CD4-positive, alpha-beta memory T cell (primary cell): ENCODE data around the gene BCKDHB. TPM values are rescaled to one million over a fixed set of nuclear protein-coding genes. Genes with fewer than 3 reads are reported as not detected.
"Not testable (repeated sequence)": the region's sequence is repeated elsewhere in the genome, so short reads cannot be mapped to it uniquely, and the experiment has no call there.

Experiments used
- CTCF ChIA-PET: fragments of 350-600 bp; sonication (Branson Sonifier 250); formaldehyde crosslinking; loops from one replicate; lab custom pipeline; 2021; ENCODE audit warnings: inconsistent platforms; ENCODE audit not compliant: partially characterized antibody; lab: Charles Lee
- POLR2A ChIA-PET: fragments of 350-600 bp; sonication (Branson Sonifier 250); formaldehyde crosslinking; loops from one replicate; lab custom pipeline; 2021; ENCODE audit not compliant: partially characterized antibody; lab: Charles Lee
- DNase-seq, 5 donors: peaks; one replicate each; pipeline versions ENCODE4 v3.0.0 to v3.0.0-alpha.2; 2020 to 2022; ENCODE audit warnings: mixed read lengths in 1 of 5
- H3K27ac ChIP-seq: one replicate; pipeline ENCODE4 v1.7.0; 2013; ENCODE audit warnings: low read depth, low read length
- H3K27me3 ChIP-seq: 2 replicates; pipeline ENCODE4 v1.7.0; 2013; ENCODE audit warnings: mild to moderate bottlenecking, low read length, moderate library complexity; ENCODE audit not compliant: insufficient read depth
- H3K36me3 ChIP-seq: 2 replicates; pipeline ENCODE4 v1.7.0; 2013; ENCODE audit warnings: mild to moderate bottlenecking, low read length, moderate library complexity; ENCODE audit not compliant: insufficient read depth
- H3K4me1 ChIP-seq: 2 replicates; pipeline ENCODE4 v1.7.0; 2013; ENCODE audit warnings: mild to moderate bottlenecking, low read length, moderate library complexity; ENCODE audit not compliant: insufficient read depth
- H3K4me3 ChIP-seq, 2 donors: one replicate each; pipeline ENCODE4 v1.7.0; 2013; ENCODE audit warnings: low read length in 2 of 2, mild to moderate bottlenecking in 1 of 2
- H3K9me3 ChIP-seq, 2 donors: one replicate each; pipeline ENCODE4 v1.7.0; 2013; ENCODE audit warnings: low read length in 2 of 2, control low read depth in 1 of 2; ENCODE audit not compliant: control insufficient read depth in 1 of 2
- H3K27ac Mint-ChIP-seq, 7 donors: one replicate each; pipeline ENCODE4 v1.8.0; 2020 to 2021; ENCODE audit warnings: mixed read lengths in 7 of 7, mild to moderate bottlenecking in 6 of 7, inconsistent platforms in 3 of 7, moderate library complexity in 3 of 7
- H3K27me3 Mint-ChIP-seq, 2 donors: one replicate each; pipeline ENCODE4 v1.8.0; 2020 to 2021; ENCODE audit warnings: mixed read lengths in 2 of 2
- H3K36me3 Mint-ChIP-seq, 2 donors: one replicate each; pipeline ENCODE4 v1.8.0; 2020 to 2021; ENCODE audit warnings: mixed read lengths in 2 of 2, inconsistent platforms in 1 of 2, mild to moderate bottlenecking in 1 of 2
- H3K4me1 Mint-ChIP-seq, 4 donors: one replicate each; pipeline ENCODE4 v1.8.0; 2020 to 2021; ENCODE audit warnings: mixed read lengths in 4 of 4, mild to moderate bottlenecking in 1 of 4
- H3K4me3 Mint-ChIP-seq, 8 donors: one replicate each; pipeline ENCODE4 v1.8.0; 2020 to 2021; ENCODE audit warnings: mixed read lengths in 8 of 8, mild to moderate bottlenecking in 7 of 8, moderate library complexity in 6 of 8, inconsistent platforms in 3 of 8
- H3K9me3 Mint-ChIP-seq, 8 donors: one replicate each; pipeline ENCODE4 v1.8.0; 2020 to 2021; ENCODE audit warnings: mixed read lengths in 8 of 8, mild to moderate bottlenecking in 5 of 8, inconsistent platforms in 3 of 8, moderate library complexity in 1 of 8
- intact Hi-C: fragments of 100-400 bp; cut with micrococcal nuclease; formaldehyde crosslinking; loops from one replicate; pipeline ENCODE4 v1.15.1; 2023
- polyA plus RNA-seq, 2 donors: library from polyadenylated mRNA; unstranded; fragments of 300-500 nt; fragmentation: Illumina TruSeq; gene quantifications; one replicate each; pipeline ENCODE4 v1.2.3, GENCODE V29; 2021
- total RNA-seq, 2 experiments: library from RNA; stranded (reverse); gene quantifications; one replicate each; pipeline ENCODE4 v1.2.3, GENCODE V29; 2021

BCKDHB gene
- total and polyA plus RNA-seq, 4 experiments from 2014 or later: 11.8 to 28.7 (median 16.2) TPM

GRCh38 chr6:80197986-80198385, 91.5 kb downstream of the BCKDHB start:
- ChIA-PET POLR2A (no interaction called here), CTCF (interaction anchor here (1.0 kb wide), 1 partner anchor 8 kb away, joined by 3 read pairs; no protein-coding TSS in a partner anchor)
- H3K27ac Mint-ChIP-seq: no peak overlapping the region
- H3K4me3 Mint-ChIP-seq: no peak overlapping the region
- intact Hi-C loops: no loop called here
- Histone ChIP-seq H3K4me1 (no peaks in the 10 kb centered on the region), H3K27ac (no peak overlapping the region), H3K4me3 (no peak overlapping the region), H3K27me3 (no peaks in the 10 kb centered on the region), H3K36me3 (no peaks in the 10 kb centered on the region), H3K9me3 (no peaks in the 10 kb centered on the region)
- H3K36me3 Mint-ChIP-seq: peaks cover 3 to 13% of the 10 kb centered on the region in 2 donors
- no peaks in the 10 kb centered on the region for H3K27me3 Mint-ChIP-seq
- DNase-seq: no peak
- no peaks in the 10 kb centered on the region for H3K9me3 Mint-ChIP-seq
- H3K4me1 Mint-ChIP-seq: no peaks in the 10 kb centered on the region

GRCh38 chr6:80203283-80203682, 96.8 kb downstream of the BCKDHB start:
- no peak for DNase-seq
- Histone ChIP-seq H3K4me3 (no peak overlapping the region), H3K9me3 (no peaks in the 10 kb centered on the region), H3K4me1 (no peaks in the 10 kb centered on the region), H3K36me3 (no peaks in the 10 kb centered on the region), H3K27me3 (no peaks in the 10 kb centered on the region), H3K27ac (no peak overlapping the region)
- peaks cover 22 to 33% of the 10 kb centered on the region in 2 donors for H3K36me3 Mint-ChIP-seq
- CTCF ChIA-PET: interaction anchor here (1.4 kb wide), 1 partner anchor 11 kb away, joined by 5 read pairs; no protein-coding TSS in a partner anchor
- intact Hi-C loops: no loop called here
- no peak overlapping the region for H3K4me3 Mint-ChIP-seq
- H3K27ac Mint-ChIP-seq: no peak overlapping the region
- H3K9me3 Mint-ChIP-seq: no peaks in the 10 kb centered on the region
- no peaks in the 10 kb centered on the region for H3K27me3 Mint-ChIP-seq
- H3K4me1 Mint-ChIP-seq: no peaks in the 10 kb centered on the region
- POLR2A ChIA-PET: no interaction called here

- CTCF ChIA-PET: interaction anchor here (1.4 kb wide), 1 partner anchor 9 kb away, joined by 7 read pairs; no protein-coding TSS in a partner anchor
- intact Hi-C loops: no loop called here
- peaks cover 22 to 33% of the 10 kb centered on the region in 2 donors for H3K36me3 Mint-ChIP-seq
- H3K9me3 Mint-ChIP-seq: no peaks in the 10 kb centered on the region
- Histone ChIP-seq H3K4me1 (no peaks in the 10 kb centered on the region), H3K27me3 (no peaks in the 10 kb centered on the region), H3K27ac (no peak overlapping the region), H3K36me3 (no peaks in the 10 kb centered on the region), H3K4me3 (no peak overlapping the region), H3K9me3 (no peaks in the 10 kb centered on the region)
- H3K27me3 Mint-ChIP-seq: no peaks in the 10 kb centered on the region
- H3K27ac Mint-ChIP-seq: peak overlapping the region in 1 of 7 donors; percentile 16
- no peak for DNase-seq
- no peaks in the 10 kb centered on the region for H3K4me1 Mint-ChIP-seq
- POLR2A ChIA-PET: no interaction called here
- H3K4me3 Mint-ChIP-seq: peak overlapping the region in 1 of 8 donors; percentile 9
Measured at GRCh38 chr6:80205404-80205803, 98.9 kb downstream of the BCKDHB start.

- POLR2A ChIA-PET: no interaction called here
- no peak for DNase-seq
- H3K36me3 Mint-ChIP-seq: peaks cover 22 to 29% of the 10 kb centered on the region in 2 donors
- CTCF ChIA-PET: no interaction called here
- no peak overlapping the region for H3K27ac Mint-ChIP-seq
- no peaks in the 10 kb centered on the region for H3K27me3 Mint-ChIP-seq
- H3K9me3 ChIP-seq: no peaks in the 10 kb centered on the region
- H3K4me3 Mint-ChIP-seq: no peak overlapping the region
- no peak overlapping the region for H3K4me3 ChIP-seq
- no peaks in the 10 kb centered on the region for H3K4me1 ChIP-seq
- intact Hi-C loops: no loop called here
- no peaks in the 10 kb centered on the region for H3K9me3 Mint-ChIP-seq
- H3K27ac ChIP-seq: no peak overlapping the region
- no peaks in the 10 kb centered on the region for H3K27me3 ChIP-seq
- H3K4me1 Mint-ChIP-seq: no peaks in the 10 kb centered on the region
- H3K36me3 ChIP-seq: no peaks in the 10 kb centered on the region
Measured at GRCh38 chr6:80206758-80207157, 100.3 kb downstream of the BCKDHB start.

GRCh38 chr6:80209430-80209829, 103.0 kb downstream of the BCKDHB start:
- Mint-ChIP-seq H3K27me3 (no peaks in the 10 kb centered on the region), H3K9me3 (no peaks in the 10 kb centered on the region), H3K36me3 (peaks cover 4 to 14% of the 10 kb centered on the region in 2 donors), H3K4me1 (no peaks in the 10 kb centered on the region), H3K27ac (no peak overlapping the region), H3K4me3 (no peak overlapping the region)
- intact Hi-C loops: no loop called here
- DNase-seq: no peak
- H3K4me1 ChIP-seq: no peaks in the 10 kb centered on the region
- no peak overlapping the region for H3K27ac ChIP-seq
- POLR2A ChIA-PET: no interaction called here
- no peaks in the 10 kb centered on the region for H3K36me3 ChIP-seq
- H3K4me3 ChIP-seq: no peak overlapping the region
- CTCF ChIA-PET: no interaction called here
- no peaks in the 10 kb centered on the region for H3K27me3 ChIP-seq
- H3K9me3 ChIP-seq: no peaks in the 10 kb centered on the region

GRCh38 chr6:80210618-80211017, 104.1 kb downstream of the BCKDHB start:
- intact Hi-C loops: no loop called here
- Mint-ChIP-seq H3K36me3 (peaks cover 0 to 9% of the 10 kb centered on the region in 2 donors), H3K27ac (no peak overlapping the region), H3K4me3 (no peak overlapping the region), H3K4me1 (no peaks in the 10 kb centered on the region), H3K27me3 (no peaks in the 10 kb centered on the region), H3K9me3 (no peaks in the 10 kb centered on the region)
- CTCF ChIA-PET: no interaction called here
- no peak for DNase-seq
- Histone ChIP-seq H3K9me3 (no peaks in the 10 kb centered on the region), H3K4me3 (no peak overlapping the region), H3K4me1 (no peaks in the 10 kb centered on the region), H3K27ac (no peak overlapping the region), H3K27me3 (no peaks in the 10 kb centered on the region), H3K36me3 (no peaks in the 10 kb centered on the region)
- POLR2A ChIA-PET: no interaction called here

- Mint-ChIP-seq H3K4me3 (no peak overlapping the region), H3K4me1 (no peaks in the 10 kb centered on the region), H3K27ac (peak overlapping the region in 3 of 7 donors; percentile 12 to 67 (median 58)), H3K36me3 (peaks cover 0 to 6% of the 10 kb centered on the region in 2 donors), H3K27me3 (no peaks in the 10 kb centered on the region), H3K9me3 (no peaks in the 10 kb centered on the region)
- ChIA-PET CTCF (no interaction called here), POLR2A (no interaction called here)
- no peaks in the 10 kb centered on the region for H3K36me3 ChIP-seq
- H3K4me3 ChIP-seq: no peak overlapping the region
- H3K27ac ChIP-seq: no peak overlapping the region
- no peaks in the 10 kb centered on the region for H3K27me3 ChIP-seq
- H3K4me1 ChIP-seq: no peaks in the 10 kb centered on the region
- no peaks in the 10 kb centered on the region for H3K9me3 ChIP-seq
- intact Hi-C loops: no loop called here
- DNase-seq: no peak
Measured at GRCh38 chr6:80211286-80211685, 104.8 kb downstream of the BCKDHB start.

GRCh38 chr6:80211890-80212289, 105.4 kb downstream of the BCKDHB start:
- H3K27ac ChIP-seq, H3K4me1 ChIP-seq, CTCF ChIA-PET, intact Hi-C loops, H3K36me3 ChIP-seq, DNase-seq, H3K9me3 ChIP-seq, H3K36me3 Mint-ChIP-seq, POLR2A ChIA-PET, H3K4me3 Mint-ChIP-seq, H3K4me1 Mint-ChIP-seq, H3K9me3 Mint-ChIP-seq, H3K27me3 Mint-ChIP-seq, H3K27me3 ChIP-seq, H3K4me3 ChIP-seq: not testable (repeated sequence)
- H3K27ac Mint-ChIP-seq: peak overlapping the region in 4 of 7 donors; percentile 12 to 58 (median 25)
